ENCODE data around the gene ZNF619. TPM values are rescaled to one million over a fixed set of nuclear protein-coding genes. Genes with fewer than 3 reads are reported as not detected.
"Not testable (repeated sequence)": the region's sequence is repeated elsewhere in the genome, so short reads cannot be mapped to it uniquely, and the experiment has no call there.

The ZNF619 gene
- 4.1 and 4.4 TPM in 2 replicates for total RNA-seq (2014; rRNA removed; shearing (Covaris generic))

- DNase-seq (ENCODE audit: low read depth): peak; percentile 67
Observed at GRCh38 chr3:40476478-40477470, at the start of gene ZNF619. Gene ZNF619, plus strand, starts transcription at chr3:40477122. Its CDS starts 858 bp downstream, at chr3:40477980.

- DNase-seq (ENCODE audit: low read depth): peak; percentile 5
Observed at GRCh38 chr3:40432793-40433192, 44.1 kb upstream of the ZNF619 start.

GRCh38 chr3:40437889-40438288, 39.0 kb upstream of the ZNF619 start:
- no peak for DNase-seq (ENCODE audit: low read depth)

GRCh38 chr3:40445062-40445461, 31.9 kb upstream of the ZNF619 start:
- no peak for DNase-seq (ENCODE audit: low read depth)

GRCh38 chr3:40445880-40446279, 31.0 kb upstream of the ZNF619 start:
- DNase-seq (ENCODE audit: low read depth): no peak

- no peak for DNase-seq (ENCODE audit: low read depth)
Observed at GRCh38 chr3:40450438-40450837, 26.5 kb upstream of the ZNF619 start.

- no peak for DNase-seq (ENCODE audit: low read depth)
Observed at GRCh38 chr3:40451551-40451950, 25.4 kb upstream of the ZNF619 start.

- DNase-seq (ENCODE audit: low read depth): no peak
Observed at GRCh38 chr3:40452057-40452456, 24.9 kb upstream of the ZNF619 start.

- DNase-seq (ENCODE audit: low read depth): no peak
Observed at GRCh38 chr3:40452562-40452875, 24.4 kb upstream of the ZNF619 start.

GRCh38 chr3:40452876-40453730, 23.8 kb upstream of the ZNF619 start:
- peak; percentile 97 for DNase-seq (ENCODE audit: low read depth)

GRCh38 chr3:40453933-40454332, 23.0 kb upstream of the ZNF619 start:
- no peak for DNase-seq (ENCODE audit: low read depth)

GRCh38 chr3:40455328-40455727, 21.6 kb upstream of the ZNF619 start:
- DNase-seq (ENCODE audit: low read depth): no peak

- no peak for DNase-seq (ENCODE audit: low read depth)
Observed at GRCh38 chr3:40456279-40456939, 20.5 kb upstream of the ZNF619 start.

- peak; percentile 92 for DNase-seq (ENCODE audit: low read depth)
Observed at GRCh38 chr3:40456940-40457823, 19.7 kb upstream of the ZNF619 start, which contains the start of gene RPL14. Gene RPL14, plus strand, starts transcription at chr3:40457339. Its CDS starts 133 bp downstream, at chr3:40457472.

GRCh38 chr3:40458473-40458872, 18.4 kb upstream of the ZNF619 start:
- DNase-seq (ENCODE audit: low read depth): no peak

- not testable (repeated sequence) for DNase-seq (ENCODE audit: low read depth)
Observed at GRCh38 chr3:40460481-40460880, 16.4 kb upstream of the ZNF619 start.

GRCh38 chr3:40461161-40461560, 15.8 kb upstream of the ZNF619 start:
- DNase-seq (ENCODE audit: low read depth): no peak

GRCh38 chr3:40462838-40463237, 14.1 kb upstream of the ZNF619 start:
- DNase-seq (ENCODE audit: low read depth): not testable (repeated sequence)

- DNase-seq (ENCODE audit: low read depth): no peak
Observed at GRCh38 chr3:40463579-40463978, 13.3 kb upstream of the ZNF619 start.

GRCh38 chr3:40464339-40465110, 12.4 kb upstream of the ZNF619 start:
- DNase-seq (ENCODE audit: low read depth): no peak
